NCI-H2196 (cell line): ENCODE measurements around the gene MACO1.
"Not testable (repeated sequence)": the region's sequence is repeated elsewhere in the genome, so short reads cannot be mapped to it uniquely, and the experiment has no call there.

Experiments
- DNase-seq: peaks from one replicate; lab custom pipeline; 2025; ENCODE audit not compliant: unreplicated experiment; lab: John Stamatoyannopoulos, UW

MACO1 gene

DNA sequence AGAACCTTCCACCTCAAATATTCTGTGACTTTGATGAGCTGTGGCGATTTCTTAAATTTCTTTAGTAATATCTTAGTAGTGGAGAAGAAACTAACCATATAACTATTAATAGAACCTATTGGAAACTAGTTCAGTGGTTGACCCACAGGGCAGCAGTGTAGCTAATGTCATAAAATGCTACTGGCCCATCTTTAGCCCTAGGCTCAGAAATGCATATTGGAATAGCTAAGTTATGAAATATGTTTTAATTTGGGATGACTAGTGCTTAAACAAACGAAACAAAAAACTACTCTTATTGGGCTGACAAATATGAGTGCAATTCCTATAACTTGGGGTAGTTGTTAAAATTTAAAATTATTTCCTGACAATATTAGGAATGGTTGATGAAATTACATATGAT lies 20.2 kb downstream of the MACO1 start:
- DNase-seq = no peak

- DNase-seq = no peak
Observed at GRCh38 chr1:25451908-25452307, 21.2 kb downstream of the MACO1 start.

DNA sequence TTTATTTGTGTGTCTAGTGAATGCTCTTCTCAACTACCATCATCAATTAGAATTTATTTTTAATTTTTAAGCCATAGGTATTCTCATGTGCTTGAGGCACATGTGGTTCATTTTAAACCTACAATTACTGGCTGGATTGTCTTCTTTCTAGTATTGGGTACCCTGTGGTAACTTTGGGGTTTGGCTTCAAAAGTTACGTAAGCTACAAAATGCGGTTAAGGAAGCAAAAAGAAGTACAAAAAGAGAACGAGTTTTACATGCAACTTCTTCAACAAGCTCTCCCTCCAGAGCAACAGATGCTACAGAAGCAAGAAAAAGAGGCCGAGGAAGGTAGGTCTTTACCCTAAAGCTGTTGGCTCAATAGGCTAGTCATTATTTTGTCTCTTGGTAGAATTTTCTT lies 25.8 kb downstream of the MACO1 start:
- DNase-seq = no peak

DNA sequence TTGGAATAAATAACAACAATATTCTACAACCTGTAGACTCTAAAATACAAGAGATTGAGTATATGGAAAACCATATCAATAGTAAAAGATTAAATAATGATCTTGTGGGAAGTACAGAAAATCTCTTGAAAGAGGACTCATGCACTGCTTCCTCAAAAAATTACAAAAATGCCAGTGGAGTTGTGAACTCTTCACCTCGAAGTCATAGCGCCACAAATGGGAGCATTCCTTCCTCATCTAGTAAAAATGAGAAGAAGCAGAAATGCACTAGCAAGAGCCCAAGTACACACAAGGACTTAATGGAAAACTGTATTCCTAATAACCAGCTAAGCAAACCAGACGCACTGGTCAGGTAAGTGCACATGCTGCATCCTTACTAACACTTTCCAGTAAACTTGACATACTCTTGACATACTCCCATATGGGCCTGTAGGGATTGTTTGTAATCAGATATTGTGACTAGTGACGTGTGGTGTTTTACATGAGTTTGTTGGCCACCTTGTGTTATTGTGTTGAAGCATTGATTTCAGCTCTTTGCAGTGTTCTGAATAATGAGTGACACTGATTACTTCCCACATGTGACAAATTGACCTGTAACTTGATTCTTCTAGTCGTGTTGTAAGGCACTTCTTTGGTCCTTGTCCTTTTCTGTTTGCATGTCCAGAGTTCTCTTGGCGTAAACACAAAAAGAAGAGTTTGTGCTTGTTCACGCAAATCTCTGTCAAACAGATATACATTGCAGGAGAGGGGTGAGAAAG lies 28.0 kb downstream of the MACO1 start:
- no peak for DNase-seq

GRCh38 chr1:25460020-25460419 lies 29.3 kb downstream of the MACO1 start:
- DNase-seq = no peak

- not testable (repeated sequence) for DNase-seq
Observed at GRCh38 chr1:25460816-25461215, 30.1 kb downstream of the MACO1 start.

DNA sequence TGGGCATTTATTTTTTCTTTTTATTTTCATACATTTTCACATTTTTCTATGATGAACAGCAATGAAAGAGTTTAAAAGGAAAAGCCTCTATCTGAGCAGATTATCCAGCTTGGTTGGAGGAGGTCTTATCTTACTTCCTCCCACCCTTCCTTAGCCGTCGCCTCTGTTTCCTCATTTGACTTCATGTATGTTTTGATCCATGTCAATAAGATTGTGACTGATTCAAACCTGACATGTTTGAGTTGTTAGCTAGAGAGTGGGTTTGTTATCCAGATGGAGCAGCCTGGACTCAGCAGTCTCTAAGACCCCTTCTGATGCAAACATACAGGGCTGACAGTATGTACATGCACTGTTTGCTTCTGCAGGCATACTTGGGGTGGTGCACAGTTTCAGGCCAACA lies 31.2 kb downstream of the MACO1 start:
- no peak for DNase-seq

DNA sequence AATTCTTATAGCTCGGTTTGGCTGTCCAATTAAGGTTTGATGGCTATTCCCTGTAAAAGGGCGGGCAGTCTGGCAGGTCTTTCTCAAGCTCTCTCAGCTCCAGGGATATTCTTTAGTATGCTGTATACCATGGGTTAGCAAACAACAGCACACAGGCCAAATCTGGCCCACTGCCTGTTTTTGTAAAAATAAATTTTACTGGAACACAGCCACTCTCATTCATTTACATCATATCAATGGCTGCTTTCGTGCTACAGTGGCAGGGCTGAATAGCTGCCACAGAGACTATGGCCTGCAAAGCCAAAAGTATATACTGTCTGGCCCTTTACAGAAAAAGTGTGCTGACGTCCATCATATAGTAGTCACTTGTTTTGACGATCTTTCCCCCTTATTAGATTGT lies 32.0 kb downstream of the MACO1 start:
- no peak for DNase-seq

DNA sequence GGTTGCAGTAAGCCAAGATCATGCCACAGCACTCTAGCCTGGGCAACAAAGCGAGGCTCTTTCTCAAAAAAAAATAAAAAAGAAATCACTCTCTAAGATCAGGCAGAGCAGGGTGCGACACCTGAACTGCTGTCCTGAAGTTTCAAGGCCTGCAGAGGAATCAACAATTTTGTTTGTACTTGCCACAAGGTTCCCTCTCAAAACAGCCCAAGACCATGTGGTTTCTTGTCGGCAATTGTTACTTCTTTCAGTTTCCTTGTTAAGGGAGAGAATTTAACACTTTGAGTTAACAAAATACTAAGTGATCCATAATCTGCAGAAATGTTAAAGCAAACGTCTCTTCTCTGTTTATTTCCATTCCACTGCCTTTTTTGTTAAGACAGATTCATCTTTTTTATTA lies 36.5 kb downstream of the MACO1 start:
- DNase-seq = no peak

DNA sequence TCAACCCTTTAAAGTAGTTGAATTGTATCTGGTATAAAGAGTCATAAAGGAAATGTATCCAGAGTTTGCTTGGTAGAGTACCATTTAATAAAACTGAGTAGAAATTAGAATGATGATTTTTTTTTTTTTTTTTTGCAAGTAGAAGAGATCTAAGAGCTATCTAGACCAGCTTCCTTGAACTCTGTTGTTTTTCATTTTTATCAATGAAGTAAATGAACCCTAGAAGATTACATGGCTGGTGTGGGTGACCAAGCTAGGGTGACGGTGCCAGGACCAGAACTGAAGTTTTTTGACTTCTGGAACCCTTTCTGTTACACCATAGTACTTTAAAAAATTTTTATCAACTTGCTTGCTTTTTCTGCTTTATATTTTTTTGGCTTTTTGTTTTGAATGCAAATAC lies 36.9 kb downstream of the MACO1 start:
- DNase-seq = no peak

- no peak for DNase-seq
Observed at GRCh38 chr1:25468033-25468432, 37.3 kb downstream of the MACO1 start.

- no peak for DNase-seq
Observed at GRCh38 chr1:25469177-25469576, 38.5 kb downstream of the MACO1 start.

DNA sequence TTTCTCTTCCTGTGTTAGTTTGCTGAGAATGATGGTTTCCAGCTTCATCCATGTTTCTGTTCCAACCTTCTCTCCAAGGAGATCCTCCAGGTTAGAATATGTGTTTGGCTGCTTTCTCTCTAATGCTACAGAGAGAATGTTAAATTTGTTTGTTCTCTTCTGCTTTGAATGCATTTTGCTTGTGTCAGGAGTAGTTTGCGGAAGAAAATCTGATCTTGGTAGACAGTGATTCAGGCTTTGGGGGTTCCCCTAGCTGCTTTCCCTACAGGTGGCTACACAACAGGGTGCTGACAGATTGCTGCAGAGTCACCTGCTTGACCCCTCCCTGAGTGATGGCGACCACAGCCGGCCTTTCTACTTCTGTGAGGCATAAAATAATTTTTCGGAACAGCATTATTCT lies 41.8 kb downstream of the MACO1 start:
- DNase-seq = no peak

DNA sequence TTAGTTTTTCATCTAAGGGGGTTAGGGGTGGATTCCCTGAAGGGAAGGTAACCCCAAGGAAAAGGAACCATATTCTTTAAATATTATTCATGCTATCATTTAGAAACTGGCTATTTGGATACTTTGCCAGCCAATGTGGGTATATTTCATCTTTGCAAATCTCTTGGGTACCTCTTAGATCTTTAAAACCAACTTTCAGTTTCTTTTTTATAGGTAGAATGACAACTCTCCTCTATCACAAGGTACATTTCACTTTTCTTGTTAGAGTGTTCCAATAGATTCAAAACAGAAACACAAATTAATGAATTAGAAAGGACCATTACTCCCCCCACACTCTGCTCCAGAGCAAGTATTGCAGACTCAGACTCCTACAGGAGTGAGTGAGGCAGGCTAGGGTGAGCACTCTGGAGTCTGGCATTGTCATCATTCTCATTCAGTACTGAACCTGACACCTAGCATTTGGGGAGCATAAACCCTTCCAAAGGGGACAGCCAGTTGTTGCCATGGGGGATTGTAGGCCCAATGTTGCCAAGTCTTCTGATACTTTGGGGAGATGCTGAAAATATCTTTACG lies 43.0 kb downstream of the MACO1 start:
- DNase-seq = no peak

DNA sequence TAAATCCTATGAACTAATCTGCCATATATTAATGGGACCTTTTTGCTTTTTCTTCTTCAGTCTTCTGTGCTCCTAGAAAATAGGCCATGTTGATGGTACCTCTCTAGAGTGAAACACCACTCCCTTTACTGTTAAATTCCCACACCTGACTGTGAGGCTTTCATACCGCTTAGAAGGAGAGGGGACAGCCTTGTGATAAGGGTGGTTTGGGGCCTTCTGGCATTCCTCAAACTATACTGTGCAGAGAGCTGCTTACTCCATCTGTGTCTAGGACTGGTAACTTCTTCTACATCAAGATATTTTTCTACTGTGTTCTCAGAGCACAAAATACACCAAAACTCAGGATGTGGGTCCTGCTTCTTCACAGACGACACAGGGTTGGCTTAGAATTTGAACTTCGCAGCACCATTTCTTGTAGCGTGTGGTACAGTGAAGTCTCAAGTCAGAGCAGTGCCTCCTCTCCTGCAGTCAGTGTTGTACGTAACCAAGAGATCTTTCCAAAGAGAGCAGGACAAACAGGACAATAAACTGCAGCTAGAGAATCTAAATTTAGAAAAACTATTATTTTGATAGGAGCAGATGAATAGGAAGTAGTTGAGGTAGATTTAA lies 43.8 kb downstream of the MACO1 start:
- no peak for DNase-seq

- no peak for DNase-seq
Observed at GRCh38 chr1:25476186-25477097, 45.7 kb downstream of the MACO1 start.

DNA sequence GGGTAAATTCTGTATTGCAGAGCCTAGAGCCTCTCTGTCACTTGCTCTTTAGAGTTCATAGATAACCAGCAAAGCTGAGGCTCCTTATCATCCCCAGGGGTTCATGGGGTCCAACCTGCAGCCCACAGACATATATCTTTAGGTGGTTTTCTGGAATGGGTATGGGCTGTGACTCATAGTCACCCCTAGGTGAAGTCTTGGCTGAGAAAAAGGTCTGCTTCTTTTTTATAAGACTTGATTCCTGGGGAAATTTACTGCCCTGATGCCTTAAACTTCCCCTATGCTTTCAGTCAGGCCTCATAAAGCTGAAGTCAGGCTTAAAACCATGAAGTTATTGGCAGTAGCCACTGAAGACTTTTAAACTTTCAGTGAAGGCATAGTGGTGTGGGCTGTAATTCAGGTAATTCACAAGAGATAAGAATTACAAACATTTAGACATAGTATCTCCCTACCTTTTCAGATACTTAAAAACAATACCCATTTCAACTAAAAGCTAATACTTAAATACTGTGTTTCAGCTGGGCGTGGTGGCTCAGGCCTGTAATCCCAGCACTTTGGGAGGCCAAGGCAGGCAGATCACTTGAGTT lies 46.8 kb downstream of the MACO1 start:
- DNase-seq = no peak

- peak; percentile 13 for DNase-seq
Observed at GRCh38 chr1:25478633-25479032, 47.9 kb downstream of the MACO1 start.

- DNase-seq = no peak
Observed at GRCh38 chr1:25481625-25482024, 50.9 kb downstream of the MACO1 start.

GRCh38 chr1:25482211-25482610 lies 51.5 kb downstream of the MACO1 start:
- DNase-seq = no peak

GRCh38 chr1:25484096-25484495 lies 53.4 kb downstream of the MACO1 start:
- no peak for DNase-seq
